GM12874 (cell line): ENCODE measurements around the gene ANXA5.

Experiments
- TF ChIP-seq, protein P1 (sequence below): IDR thresholded peaks from 2 replicates; pipeline ENCODE4 v1.5.1; 2011; ENCODE audit warnings: low read depth, mild to moderate bottlenecking, control low read depth, low read length, moderate library complexity; ENCODE audit not compliant: insufficient read depth

The ANXA5 gene

DNA sequence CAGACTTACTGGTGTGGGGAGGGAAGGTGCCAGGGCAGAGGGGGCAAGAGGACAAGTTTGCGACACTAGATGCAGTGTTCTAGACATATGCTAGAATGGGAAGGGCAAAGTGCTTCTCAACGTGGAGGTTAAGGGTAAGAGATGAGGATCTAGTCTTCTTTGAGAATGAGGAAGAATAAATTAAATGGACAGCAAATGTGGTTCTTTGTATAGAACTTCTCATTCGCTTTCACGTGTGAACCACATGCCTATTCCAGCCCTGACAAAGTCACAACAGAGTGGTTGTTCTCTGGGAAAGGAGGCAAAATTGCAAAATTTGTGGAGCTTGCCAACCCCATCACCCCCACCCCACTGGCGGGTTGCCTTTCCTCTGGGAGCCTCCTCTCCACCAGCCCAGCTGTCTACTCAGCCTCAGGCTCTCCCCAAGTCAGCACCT lies 1.5 kb upstream of the ANXA5 start:
- TF ChIP-seq, protein P1, sequence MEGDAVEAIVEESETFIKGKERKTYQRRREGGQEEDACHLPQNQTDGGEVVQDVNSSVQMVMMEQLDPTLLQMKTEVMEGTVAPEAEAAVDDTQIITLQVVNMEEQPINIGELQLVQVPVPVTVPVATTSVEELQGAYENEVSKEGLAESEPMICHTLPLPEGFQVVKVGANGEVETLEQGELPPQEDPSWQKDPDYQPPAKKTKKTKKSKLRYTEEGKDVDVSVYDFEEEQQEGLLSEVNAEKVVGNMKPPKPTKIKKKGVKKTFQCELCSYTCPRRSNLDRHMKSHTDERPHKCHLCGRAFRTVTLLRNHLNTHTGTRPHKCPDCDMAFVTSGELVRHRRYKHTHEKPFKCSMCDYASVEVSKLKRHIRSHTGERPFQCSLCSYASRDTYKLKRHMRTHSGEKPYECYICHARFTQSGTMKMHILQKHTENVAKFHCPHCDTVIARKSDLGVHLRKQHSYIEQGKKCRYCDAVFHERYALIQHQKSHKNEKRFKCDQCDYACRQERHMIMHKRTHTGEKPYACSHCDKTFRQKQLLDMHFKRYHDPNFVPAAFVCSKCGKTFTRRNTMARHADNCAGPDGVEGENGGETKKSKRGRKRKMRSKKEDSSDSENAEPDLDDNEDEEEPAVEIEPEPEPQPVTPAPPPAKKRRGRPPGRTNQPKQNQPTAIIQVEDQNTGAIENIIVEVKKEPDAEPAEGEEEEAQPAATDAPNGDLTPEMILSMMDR = no peak

DNA sequence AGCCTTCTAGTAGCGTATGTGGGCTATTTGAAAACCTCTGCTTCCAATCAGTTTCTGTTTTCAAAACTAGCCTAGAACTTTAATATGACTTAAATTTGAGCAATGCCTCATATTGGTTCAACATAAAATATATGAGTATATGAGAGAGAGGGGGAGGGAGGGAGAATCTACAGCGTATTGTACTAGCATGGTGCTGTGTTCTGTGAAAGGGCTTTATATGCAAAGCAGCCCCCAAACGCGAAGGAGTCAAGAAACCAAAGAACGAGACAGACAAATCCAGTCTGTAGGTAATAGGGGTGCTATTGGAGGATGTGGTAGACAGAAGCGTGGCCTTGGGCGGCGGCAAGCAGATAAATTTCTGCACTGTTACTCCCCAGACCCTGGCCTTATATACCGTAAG lies 784 bp upstream of the ANXA5 start:
- TF ChIP-seq, protein P1 = no peak

DNA sequence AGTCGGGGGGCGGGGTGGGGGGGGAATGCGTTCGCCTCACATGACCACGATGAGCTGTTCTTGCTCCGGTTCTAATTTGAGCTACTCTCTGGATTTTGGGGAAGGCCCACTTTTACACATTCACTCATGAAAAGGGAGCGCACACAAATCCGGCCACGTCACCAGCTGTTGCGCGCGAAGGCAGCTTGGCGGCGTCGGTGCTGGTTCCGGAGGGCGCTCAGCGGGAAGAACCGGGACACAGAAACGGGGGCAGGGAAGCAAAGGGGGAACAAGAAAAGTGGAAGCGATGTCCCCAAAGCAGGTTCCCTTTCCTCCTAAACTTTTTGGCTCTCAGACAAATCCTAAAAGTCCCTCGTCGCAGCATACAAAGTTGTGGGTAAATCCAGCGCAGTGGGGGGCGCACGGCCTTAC lies 605 bp downstream of the ANXA5 start:
- TF ChIP-seq, protein P1 = no peak

DNA sequence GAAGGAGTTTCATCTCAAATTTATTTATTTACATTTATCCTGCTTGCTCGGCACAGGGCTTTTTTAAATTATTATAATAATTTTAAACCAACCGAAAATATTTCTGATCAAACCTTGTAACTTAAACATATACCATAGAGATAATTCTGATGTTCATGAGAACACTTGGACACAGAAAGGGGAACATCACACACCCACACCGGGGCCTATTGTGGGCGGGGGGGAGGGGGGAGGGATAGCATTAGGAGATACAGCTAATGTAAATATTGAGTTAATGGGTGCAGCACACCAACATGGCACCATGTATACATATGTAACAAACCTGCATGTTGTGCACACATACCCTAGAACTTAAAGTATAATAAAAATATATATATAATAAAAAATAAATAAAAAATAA lies 2.9 kb downstream of the ANXA5 start:
- TF ChIP-seq, protein P1 = no peak

DNA sequence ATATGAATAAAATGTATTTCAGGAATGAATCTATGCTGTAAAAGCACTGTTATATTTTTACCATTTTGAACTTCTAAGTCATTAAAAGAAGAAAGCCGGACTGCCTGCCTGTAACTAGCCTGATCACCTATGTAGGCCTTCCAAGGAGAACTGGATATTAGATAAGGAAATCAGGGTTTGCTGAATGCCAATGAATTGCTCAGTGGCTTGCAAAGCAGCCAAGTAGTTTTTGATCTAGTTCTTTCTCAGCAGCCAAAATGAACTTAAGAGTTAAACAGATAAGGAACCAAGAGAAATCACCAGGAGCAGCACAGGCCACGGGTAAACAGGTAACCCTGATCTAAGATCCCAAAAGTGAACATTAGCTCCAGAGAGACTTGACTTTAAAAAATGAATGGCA lies 3.3 kb downstream of the ANXA5 start:
- TF ChIP-seq, protein P1 = no peak

DNA sequence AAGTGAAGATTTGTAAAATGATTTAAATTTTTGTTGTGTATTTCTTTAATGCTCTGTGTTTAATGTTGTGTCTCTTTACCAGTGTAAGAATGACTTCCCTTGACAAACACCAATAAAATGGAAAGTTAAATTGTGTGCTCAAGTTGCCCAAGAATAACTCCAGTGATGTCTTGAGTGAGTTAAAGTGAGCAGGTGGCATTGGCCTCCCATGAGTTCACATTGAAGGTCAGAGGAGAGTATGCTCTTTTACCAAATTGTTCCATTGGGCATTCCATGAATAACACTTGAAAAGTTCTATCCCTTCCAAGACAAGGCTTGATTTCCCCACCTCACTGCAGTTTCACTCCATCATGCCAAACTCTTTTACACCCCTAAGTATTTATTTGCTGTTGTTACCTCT lies 4.5 kb downstream of the ANXA5 start:
- TF ChIP-seq, protein P1 = no peak

DNA sequence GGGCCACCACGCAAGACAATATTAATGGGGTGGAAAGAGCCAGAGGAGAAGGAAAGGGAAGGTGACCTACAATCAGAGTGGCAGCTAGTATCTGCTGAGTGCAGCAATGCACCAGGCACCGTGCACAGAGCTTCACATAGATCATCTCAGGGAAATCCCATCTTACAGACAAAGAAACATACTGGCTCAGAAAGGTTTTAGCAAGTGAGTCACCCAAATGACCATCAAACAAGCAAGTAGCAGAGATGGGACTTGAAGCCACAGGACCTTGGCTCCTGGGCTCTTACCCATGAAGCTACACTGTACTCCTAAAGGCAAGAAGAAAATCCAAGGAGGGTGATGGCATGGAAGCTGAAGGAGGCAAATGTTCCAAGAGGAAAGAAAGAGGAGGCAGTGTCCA lies 6.8 kb downstream of the ANXA5 start:
- TF ChIP-seq, protein P1 = no peak

DNA sequence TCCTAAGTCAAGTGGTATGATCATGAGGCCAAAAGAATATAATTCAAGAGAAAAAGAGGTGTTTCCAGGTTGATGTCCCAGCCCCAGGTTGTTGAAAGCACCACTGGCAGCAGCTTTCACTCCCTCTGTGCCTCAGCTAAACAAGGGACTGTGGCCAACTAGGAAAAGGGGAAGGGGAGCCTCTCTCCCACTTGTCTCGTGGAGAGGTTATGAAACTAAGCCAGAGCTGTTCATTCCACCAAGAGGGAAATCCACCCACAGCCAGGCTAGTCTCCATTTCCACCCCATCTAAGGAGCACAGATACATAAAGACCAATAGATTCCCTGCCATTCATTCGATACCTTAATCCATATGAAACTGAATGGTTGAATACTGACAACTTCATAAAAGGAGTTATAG lies 8.1 kb downstream of the ANXA5 start:
- TF ChIP-seq, protein P1 = no peak
